Skin epidermis (tissue), 12 donors: Measurements from ENCODE around the gene RGL2.

Experiments
- H3K27ac ChIP-seq, 21 experiments: fragments of 200-600 bp; sonication (generic) in 11 of 21; one replicate each; pipeline ENCODE4 v1.5.0; 2020; ENCODE audit warnings: mild to moderate bottlenecking in 3 of 21, inconsistent platforms in 2 of 21, moderate library complexity in 2 of 21
- H3K4me3 ChIP-seq, 7 experiments: fragments of 200-600 bp; sonication (generic) in 2 of 7; one replicate each; pipeline ENCODE4 v1.5.0; 2020; ENCODE audit warnings: inconsistent platforms in 2 of 7, mild to moderate bottlenecking in 2 of 7, moderate library complexity in 1 of 7

RGL2 gene

GRCh38 chr6:33251395-33252012 is 47.2 kb downstream of the RGL2 start:
- Histone ChIP-seq H3K4me3 (no peak overlapping the region), H3K27ac (no peak overlapping the region)

DNA sequence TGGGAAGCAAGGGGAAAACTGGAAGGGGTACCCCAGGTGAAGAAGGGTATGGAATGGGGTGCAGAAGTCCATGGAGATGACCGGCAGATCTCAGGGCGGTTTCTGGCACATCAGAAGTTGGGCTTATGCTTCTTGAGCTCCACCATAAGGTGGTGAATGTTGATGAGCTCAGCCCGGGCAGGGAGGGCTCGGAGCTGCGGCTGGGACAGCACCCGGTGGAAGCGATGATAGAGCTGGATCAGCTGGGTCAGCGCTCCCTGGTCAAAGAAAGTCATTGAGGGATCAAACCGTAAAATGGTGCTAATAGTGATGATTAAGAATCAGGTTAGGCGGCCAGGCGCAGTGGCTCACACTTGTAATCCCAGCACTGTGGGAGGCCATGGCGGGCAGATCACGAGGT is 48.0 kb downstream of the RGL2 start:
- H3K4me3 ChIP-seq = no peak overlapping the region
- H3K27ac ChIP-seq = peak overlapping the region in 16 of 21 experiments; percentile 49 to 99 (median 93)

- Histone ChIP-seq H3K27ac (peak overlapping the region; percentile 76 to 99 (median 92)), H3K4me3 (peak overlapping the region; percentile 36 to 59 (median 48))
These were observed 48.8 kb downstream of the RGL2 start for GRCh38 chr6:33249732-33250630.

- Histone ChIP-seq H3K27ac (peak overlapping the region; percentile 76 to 99 (median 92)), H3K4me3 (peak overlapping the region; percentile 36 to 59 (median 48))
These were observed 49.6 kb downstream of the RGL2 start for GRCh38 chr6:33248932-33249731.

GRCh38 chr6:33248643-33248931 is 50.2 kb downstream of the RGL2 start:
- H3K27ac ChIP-seq = peak overlapping the region; percentile 75 to 99 (median 90)
- H3K4me3 ChIP-seq = peak overlapping the region; percentile 34 to 59 (median 48)

- peak overlapping the region in 20 of 21 experiments; percentile 75 to 99 (median 90) for H3K27ac ChIP-seq
- peak overlapping the region; percentile 34 to 59 (median 48) for H3K4me3 ChIP-seq
These were observed 50.6 kb downstream of the RGL2 start for GRCh38 chr6:33247977-33248642.

- no peak overlapping the region for H3K4me3 ChIP-seq
- H3K27ac ChIP-seq = no peak overlapping the region
These were observed 55.3 kb downstream of the RGL2 start for GRCh38 chr6:33243476-33243875.

- Histone ChIP-seq H3K27ac (no peak overlapping the region), H3K4me3 (no peak overlapping the region)
These were observed 56.8 kb downstream of the RGL2 start for GRCh38 chr6:33241968-33242367.
